Activated naive CD4-positive, alpha-beta T cell treated with anti-CD3 and anti-CD28 coated beads, Interleukin-2, amount 50 U/mL, for 16 hours (primary cell): ENCODE measurements around the gene EPHB1.
"Not testable (repeated sequence)": the region's sequence is repeated elsewhere in the genome, so short reads cannot be mapped to it uniquely, and the experiment has no call there.

Experiments
- DNase-seq: peaks from one replicate; pipeline ENCODE4 v3.0.0-alpha.2; 2020

The EPHB1 gene

DNA sequence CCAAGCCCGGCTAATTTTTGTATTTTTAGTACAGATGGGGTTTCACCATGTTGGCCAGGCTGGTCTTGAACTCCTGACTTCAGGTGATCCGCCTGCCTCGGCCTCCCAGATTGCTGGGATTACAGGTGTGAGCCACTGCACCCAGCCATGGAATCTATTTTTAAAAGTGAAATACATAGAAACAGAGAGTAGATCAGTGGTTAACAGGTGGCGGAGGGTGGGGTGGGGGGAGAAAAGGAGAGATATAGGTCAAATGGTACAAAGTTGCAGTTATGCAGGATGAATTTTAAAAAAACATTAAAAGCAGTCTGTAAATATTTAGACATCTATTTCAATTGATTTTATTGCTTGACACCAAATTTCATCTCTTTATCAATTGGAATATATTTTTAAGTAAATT is 6.8 kb upstream of the EPHB1 start:
- not testable (repeated sequence) for DNase-seq

DNA sequence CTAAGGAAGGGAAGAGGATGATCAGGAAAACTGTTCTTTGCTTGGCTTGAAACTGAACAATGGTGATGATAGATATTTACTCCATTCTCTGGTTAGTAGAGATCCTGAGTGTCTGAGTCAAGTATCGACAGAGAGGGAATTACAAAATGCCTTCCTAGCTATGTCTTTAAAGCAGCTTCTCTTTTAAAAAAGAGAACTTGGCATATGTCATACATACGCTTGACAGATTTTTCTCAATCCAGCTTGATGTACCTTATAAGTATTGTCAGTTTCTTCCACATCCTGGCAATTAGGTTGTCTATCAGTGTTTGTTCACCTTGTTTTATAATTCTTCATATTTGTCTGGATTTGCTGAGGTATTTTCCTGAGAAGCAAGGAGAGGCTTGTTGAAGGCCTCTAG is 5.0 kb upstream of the EPHB1 start:
- no peak for DNase-seq

DNA sequence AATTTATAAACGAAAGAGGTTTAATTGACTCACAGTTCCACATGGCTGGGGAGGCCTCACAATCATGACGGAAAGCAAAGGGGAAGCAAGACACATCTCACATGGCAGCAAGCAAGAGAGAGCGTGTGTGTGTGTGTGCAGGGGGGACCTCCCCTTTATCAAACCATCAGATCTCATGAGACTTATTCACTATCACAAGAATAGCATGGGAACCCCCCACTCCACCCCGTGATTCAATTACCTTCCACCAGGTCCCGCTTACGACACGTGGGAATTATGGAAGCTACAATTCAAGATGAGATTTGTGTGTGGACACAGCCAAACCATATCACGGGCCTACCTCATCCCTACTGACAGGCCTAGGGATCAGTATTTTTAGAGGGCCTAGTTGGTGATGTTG is 3.1 kb upstream of the EPHB1 start:
- no peak for DNase-seq

DNA sequence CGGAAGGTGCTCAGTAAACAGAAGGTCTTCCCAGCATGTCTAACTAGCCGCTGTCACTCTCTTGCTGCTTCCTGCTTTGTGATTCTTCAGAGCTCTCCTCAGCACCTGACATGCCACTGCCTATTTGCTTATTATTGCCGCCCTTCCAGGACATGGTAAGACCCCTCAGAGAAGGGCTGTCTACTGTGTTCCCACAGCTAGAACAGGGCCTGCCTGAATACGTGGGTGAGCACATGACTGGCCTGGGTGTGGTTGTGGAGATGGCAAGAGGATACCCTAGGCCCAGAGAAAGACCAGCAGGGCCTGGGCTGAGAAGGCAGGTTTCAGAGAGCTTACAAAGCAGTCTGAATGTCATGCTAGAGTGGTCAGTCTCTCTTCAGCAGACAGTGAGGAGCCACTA is 2.4 kb upstream of the EPHB1 start:
- no peak for DNase-seq

DNA sequence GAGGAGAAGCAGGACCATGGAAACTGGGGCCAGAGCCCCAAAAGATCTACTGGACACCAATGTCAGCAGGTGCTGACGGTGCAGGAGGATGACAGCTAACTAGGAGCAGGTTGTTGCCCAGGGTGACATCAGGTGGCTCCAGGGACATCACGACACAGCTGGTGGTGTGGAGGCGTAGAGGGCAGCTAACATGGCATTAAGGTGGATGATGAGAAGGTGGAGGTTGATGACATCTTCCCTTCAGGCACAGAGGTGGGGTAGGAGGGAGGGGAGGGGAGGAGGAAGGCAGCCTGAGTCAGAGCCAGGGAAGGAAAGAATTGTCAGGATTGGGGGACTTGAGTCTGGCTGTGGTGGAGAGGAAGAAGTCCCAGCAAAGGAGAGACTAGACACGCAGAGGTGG is 1.5 kb upstream of the EPHB1 start:
- DNase-seq, result no peak

DNA sequence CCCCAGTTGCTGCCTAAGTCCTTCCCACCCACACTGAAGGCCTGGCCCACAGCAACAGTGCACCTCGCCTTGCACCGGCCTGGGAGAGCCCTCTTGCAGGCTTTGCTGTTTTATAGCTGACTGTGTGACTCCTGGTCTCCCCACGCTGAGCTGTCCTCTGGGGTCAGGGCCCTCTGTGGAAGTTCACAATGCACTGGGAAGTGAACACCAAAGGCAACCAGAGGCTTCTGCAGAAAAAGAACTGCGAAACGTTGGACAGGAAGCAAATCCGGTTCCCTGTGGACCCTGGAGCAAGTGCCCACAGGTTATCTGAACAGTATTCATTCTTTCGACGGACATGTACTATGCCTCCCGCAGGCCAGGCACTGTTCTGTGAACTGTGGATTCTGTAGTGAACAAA is 737 bp upstream of the EPHB1 start:
- no peak for DNase-seq

DNA sequence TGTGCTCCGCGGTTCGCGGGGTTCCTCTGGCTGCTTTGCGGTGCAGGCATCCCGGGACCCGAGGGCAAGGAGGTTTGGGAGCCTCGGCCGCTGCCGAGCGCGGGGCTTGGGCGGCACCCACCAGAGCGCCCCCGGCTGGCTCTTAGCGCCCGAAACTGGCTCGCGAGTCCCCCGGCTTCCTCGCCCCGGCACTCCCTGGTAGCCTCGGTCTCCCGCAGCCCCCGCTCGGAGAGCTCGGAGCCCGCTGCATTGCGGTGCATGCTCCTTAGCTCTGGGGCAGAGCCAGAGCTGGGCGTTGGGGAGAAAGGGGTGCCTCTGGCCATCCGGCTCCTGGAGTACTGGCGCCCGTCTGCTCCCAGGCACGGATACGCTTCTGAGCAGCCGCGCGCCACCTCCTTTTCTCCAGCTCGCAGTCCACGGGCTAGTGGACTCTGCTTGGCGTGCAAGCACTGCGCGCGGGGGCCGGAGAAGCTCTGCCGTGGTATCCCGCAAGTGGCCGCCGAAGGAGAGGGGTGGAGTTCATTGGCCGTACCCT is 753 bp downstream of the EPHB1 start:
- no peak for DNase-seq

DNA sequence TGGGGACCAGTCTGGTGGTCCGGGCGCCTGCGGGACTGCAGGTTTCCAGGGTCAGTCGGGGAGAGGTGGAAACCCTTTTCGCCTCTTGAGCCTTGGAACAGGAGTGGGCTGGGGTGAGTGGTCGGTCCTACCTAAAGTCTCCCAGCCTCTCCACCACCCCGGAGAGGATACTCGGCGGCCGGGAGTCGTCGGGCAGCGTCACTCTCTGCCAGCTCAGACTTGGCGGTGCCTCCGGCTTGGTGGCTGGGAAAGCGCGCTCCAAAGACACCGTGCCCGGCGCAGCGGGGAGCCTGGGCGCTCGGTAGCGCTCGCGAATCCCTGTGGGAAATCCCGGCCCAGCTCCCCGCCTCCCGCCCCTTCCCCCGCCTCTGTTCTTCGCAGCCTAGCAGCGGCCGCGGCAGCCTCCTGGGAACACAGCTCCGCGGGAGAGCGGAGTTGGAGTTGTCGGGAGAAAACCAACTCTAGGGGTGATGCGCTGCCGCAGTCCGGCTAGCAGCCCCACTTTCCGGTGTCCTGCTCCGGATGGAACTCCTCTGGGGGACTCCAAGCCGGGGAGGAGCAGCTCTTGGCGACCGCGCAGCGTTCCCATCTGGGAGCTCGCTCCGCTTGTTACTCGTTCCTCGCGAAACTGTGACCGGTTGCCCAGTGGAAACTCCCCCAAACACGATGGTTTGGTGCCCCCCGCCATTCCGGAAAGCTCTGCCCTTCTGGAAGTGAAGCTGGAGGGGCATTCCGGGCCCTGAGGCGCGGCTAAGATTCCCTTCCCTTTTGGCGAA is 1.4 kb downstream of the EPHB1 start:
- no peak for DNase-seq

DNA sequence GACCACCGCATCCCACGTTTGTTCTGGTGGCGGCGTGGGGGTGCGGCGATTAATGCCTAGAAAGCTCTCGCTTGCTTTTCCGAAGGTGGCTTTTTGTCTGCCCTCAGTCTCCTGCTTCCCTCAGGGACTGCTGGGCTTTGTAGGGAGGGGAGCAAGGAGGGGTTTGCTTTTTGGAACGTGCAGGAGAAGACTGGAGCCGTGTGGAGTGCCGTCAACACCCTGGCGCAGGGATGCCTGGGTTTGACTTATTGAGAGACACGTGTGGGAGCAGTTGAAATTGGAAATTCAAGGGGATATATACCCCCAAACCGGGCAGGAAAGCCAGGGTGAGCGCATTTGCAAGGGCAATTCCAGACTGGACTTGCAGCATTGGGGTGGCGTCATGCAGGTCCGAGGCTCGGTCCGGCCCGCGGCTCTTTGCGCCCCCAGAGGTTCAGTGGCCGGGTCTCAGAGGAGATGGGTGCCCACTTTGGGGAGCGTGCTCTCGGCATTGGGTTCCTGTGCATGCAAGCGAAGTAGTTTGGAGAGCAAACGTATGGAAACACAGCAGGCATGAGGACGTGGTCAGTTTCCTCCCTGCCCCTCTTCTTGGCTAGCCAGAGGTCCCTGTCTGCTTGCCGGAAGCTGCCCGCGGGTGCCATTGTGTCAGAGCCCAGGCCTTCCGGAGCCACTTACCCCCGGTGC is 2.1 kb downstream of the EPHB1 start:
- DNase-seq, result no peak

DNA sequence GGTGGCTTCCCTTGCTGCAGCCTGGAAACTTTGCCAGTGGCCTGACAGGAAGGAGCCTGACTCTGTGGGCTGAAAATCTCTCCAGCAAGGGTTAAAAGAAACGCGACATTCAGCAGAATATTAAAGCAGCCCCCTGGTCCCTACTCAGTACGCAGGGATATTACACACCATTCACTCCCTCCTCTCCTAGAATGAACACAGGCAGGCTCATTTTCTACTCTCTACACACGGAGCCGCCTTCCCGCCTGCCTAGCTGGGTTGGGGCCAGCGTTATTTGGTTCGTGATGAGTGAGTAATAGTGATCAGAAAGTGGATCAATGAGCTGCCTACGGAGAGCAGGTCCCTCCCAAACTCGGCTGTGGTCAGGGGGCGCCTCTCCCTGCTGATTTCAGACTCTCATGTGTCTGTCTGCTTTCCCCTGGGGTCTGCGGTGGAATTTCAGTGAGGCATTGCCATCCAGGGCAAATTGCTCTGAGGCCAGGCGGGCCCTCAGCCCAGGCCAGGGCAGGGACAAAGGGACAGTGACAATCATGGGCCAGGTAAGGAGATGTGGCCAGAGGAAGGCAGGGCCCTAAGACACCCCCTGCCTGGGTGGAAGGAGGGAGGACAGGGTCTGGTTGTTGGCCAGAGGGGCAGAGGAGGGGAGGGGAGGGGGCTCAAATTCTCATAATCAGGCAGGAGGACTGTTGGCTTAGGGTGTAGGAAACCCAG is 2.8 kb downstream of the EPHB1 start:
- no peak for DNase-seq

DNA sequence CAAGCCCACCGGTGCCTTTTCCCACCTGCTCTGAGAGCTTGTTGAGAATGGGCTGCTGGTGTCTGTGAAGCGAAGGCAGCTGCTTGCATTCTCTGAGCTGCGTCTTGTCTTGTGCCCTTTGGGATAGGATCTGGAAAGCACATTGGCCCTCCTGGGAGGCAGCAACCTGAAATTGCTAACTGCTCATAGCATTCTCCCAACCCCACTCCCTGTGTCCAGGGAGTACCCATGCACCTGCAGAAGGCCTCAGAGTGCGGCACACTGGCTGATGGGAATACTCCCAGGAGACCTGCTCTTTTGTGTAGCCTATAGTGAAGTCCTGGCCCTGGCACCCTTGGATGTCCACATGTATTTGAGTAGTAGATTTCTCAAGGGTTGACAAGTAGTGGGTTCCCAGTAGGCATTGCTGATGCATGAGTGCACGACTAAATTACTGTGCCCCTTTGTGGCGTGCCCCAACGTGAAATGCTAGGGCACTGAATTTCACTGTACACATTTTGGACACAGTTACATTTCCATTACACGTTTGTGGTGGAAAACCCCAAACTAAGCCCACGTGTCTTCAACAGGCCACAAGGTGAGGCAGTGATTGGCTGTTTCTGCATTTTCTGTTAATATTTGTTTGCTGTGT is 3.7 kb downstream of the EPHB1 start:
- DNase-seq, result no peak

DNA sequence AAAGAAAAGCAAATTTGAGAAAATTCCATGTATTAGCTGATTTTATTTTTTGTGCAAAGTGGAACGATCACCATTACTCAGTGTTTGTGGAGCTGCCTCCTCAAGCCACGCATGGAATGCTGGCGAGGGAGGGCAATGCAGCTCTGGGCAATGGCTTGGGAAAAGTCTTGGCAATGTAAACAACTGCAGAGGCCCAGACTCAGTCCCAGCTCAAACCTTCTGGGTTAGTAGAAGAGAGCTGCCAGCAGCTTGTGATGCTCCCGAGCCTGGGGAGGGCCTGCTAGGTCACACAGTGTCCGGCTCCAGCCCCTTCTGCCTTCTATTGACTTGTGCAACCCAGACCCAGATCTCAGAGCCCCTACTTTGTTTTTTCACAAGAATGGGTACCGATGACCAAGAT is 4.3 kb downstream of the EPHB1 start:
- no peak for DNase-seq

DNA sequence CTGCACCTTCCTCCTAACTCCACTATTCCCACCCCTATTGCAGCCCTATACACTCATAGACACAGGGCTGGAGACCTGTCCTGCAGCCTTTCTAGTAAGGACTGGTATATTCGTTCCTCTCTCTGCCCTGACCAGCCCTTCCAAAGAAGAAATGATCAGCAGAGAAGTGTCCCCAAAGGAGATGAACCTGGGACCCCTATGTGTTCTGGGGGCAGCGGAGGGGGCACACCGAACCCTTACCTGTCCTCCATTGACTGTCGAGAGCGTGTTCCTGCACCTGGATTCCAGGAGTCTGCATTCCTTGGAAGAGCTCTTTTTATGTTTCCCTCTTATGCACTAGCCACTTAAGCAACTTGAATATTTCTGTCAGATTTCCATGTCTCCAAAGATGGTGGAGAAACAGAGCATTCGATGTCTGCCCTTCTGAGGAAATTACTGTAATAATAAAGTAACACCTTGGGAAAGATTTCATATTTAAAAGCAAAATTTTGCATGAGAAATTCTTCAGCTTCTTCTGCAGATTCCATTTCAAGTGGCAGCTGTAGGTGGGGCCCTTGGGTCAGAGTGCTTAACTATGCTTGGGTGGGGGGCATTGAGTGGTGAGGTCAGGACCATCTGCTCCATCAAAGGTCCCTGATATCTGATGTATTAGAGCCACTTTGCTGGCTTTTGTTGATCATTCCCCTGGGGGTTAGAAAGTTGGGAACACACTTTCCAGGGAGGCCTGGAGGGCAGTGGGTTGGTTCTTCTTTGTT is 6.3 kb downstream of the EPHB1 start:
- DNase-seq, result no peak

DNA sequence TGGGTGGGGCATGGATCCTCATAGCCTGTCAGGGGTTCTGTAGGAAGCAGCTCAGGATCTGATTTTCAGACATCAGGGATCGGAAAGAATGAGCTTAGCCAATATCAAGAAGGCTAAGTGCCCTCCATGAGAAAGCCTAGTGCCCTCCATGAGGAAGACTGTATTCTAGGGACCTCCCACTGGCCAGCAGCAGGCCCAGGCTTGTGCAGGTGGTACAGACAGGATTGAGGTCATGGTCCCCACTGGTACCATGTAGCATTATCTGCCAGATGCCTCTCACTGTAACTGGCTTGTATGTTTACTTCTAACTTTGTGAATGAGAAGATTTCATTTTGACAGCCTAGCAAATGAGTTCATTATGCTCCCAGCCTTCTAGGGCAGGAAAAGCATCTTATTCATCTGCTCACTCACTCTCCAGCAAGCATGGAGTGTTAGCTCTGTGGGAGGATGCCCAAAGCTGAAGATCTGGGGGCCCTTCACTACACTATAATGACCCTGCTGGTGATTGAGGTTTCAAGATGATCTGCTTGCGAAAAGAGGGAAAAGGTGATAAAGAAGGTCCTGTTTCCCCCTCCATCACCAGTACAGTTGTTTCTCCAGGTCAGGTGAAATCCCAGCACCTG is 7.5 kb downstream of the EPHB1 start:
- no peak for DNase-seq

DNA sequence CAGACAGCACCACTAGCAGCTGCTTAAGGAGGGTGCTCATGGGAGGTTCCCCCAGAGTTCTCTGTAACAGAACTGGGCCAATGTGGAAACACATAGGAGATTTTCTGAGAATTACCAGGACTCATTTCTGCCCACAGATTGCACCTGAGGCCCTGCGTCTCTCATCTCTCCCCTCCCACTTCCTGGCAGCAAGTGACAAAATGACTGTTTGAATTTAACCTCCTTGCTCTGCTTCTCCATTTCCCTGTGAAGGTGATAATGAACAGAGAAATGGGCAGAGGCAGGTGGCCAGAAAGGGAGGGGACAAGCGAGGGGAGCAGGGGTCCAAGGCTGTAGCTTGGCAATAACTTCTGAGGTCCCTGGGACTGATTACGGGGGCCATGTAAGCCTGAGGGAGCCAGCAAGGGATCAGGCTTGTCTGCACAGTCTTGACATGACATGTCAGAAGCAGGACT is 8.0 kb downstream of the EPHB1 start:
- no peak for DNase-seq

DNA sequence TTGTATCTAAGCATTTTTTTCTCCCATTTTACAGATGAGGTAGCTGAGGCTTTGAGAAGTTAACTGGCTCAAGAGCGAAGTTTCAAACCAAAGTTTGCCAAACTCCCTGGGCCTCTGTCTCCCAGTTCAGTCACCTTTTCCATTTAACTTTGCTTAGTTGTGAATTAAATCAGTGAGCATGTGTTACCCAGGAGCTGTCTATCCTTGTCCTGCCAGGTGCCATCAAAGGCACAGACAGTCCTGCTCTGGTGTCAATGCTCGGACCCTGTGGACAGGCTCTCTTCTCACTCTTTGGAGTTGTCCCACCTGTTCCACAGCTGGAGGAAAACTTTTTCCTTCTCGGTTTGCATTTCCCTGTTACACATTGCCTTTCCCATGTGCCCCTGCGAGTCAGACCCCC is 8.6 kb downstream of the EPHB1 start:
- no peak for DNase-seq

DNA sequence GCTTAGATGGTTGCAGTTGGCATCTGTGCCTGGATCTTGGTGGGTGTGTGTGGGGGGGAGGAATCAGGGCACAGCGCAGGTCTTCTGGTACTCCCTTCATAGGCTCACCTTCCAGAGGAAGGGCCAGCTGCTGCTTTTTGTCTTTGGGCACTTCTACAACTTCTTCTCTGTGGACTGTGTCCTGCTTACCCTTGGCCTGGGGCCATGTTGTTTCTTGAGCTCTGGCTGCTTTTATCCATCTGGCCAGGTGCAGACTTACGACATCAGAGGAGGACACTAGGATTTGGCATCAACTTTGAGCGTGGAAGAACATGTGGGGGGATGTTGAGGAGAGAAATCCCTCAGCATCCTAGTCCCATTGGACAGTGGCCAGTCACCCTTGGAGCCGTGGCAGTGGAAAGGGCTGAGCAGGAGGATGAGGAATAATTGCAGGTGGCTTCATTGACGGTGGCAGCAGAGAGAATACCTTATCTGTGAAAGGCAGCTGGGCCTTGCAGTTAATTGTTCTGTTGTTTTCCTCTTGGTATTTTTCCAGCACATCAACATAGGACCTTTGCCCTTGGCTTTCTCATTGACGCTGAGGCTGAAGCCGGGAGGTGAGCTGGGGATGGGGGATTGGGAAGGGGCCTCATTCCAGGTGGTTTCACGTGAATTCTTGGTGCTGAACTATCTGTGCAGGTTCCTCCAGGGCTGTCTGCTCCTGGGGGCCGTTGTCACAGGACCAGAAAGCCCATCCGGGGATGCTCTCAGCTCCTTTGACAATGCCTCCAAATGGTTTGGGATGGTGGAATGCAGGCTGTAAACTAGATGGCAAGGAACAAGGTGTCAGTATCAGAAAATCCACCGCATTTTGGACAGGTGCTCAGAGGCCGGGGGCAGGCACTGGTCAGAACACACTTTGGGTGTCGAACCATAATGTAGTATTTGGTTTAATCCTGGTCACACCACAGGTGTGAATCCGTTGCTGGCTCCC is 9.7 kb downstream of the EPHB1 start:
- no peak for DNase-seq

DNA sequence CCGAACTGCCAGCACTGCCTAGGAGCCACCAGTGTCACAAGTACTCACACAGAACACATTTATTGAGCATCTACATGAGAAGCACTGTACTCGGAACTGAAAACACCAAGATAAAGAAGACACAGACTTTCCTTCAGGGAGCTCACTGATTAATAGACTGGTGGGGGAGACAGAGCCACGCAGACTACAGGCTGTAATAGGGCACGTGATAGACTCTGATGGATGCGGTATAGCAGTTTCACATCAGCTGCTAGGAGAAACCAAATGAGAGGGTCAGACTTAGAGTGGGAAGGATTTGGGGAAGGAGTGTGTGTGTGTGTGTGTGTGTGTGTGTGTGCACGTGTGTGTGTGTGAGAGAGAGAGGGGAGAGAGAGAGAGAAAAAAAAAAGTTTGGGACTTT is 12.1 kb downstream of the EPHB1 start:
- no peak for DNase-seq

DNA sequence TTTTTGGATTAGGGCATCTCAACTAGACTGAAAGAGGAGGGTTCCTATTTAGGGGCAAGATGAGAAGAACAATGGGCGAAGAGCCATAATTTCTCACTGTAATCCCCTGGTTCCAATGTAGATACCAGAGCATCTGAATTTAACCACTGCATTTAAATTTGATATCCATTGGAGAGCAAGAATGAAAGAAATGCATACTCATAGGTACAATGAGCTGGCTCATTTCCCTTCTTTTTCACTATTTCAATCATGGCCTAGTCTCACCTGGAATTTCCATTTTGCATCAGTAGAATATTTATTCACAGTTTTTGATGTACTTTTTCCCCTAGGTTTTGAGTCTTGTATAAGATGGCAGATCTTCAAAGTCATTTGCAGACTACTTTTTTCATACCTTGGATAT is 13.8 kb downstream of the EPHB1 start:
- DNase-seq, result no peak

DNA sequence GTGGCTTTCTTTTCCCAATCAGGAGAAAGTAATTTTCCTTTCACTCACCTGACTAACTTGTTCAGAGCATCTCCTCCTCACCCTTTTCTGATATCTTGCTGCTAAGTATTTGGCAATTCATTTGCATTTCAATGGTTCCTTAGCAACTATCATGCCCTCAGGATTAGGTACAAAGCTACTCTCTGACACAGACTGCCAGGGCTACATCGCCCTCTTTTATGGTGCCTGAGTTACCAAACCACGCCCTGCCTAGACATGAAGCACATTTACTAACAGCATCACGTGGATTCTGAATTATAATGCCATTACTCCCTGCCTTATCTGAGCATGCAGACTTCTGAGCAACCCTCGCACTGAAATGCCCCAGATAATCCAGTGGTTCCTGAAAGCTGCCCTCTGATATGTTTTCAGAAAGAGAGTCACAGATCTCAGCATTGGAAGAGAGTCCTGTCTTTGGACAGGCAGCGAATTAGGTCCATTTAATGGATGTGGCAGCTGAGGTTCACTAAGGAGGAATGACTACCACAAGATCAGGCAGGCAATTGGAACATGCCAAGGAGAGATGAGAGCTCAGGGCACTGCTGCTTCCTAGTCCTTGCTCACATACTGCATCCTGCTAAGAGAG is 14.5 kb downstream of the EPHB1 start:
- DNase-seq, result no peak
